BE2C (cell line): ENCODE data around the gene NTSR2.

Experiments used
- DNase-seq: peaks from one replicate; pipeline ENCODE4 v3.0.0-alpha.2; 2020
- H3K27me3 ChIP-seq: fragments of 250-450 bp; sonication (Bioruptor Pico); 2 replicates; pipeline ENCODE4 v1.5.1; 2020; ENCODE audit warnings: mild to moderate bottlenecking
- H3K36me3 ChIP-seq: fragments of 250-450 bp; sonication (Bioruptor Pico); 2 replicates; pipeline ENCODE4 v1.5.1; 2020; ENCODE audit warnings: mild to moderate bottlenecking
- H3K4me1 ChIP-seq: fragments of 250-450 bp; sonication (Bioruptor Pico); 2 replicates; pipeline ENCODE4 v1.5.1; 2020
- H3K4me3 ChIP-seq: 2 replicates; pipeline ENCODE4 v1.5.1; 2011; ENCODE audit warnings: low read depth, low read length
- H3K9me3 ChIP-seq: fragments of 250-450 bp; sonication (Bioruptor Pico); 2 replicates; pipeline ENCODE4 v1.5.1; 2020
- CTCF ChIP-seq: IDR thresholded peaks from 2 replicates; pipeline ENCODE4 v1.5.1; 2012; ENCODE audit warnings: mild to moderate bottlenecking, low read depth, low read length

The NTSR2 gene

GRCh38 chr2:11715987-11716652 lies 46.1 kb upstream of the NTSR2 start:
- Histone ChIP-seq H3K4me1 (peaks cover 28% of the 10 kb centered on the region), H3K9me3 (no peaks in the 10 kb centered on the region), H3K4me3 (no peak overlapping the region), H3K36me3 (no peaks in the 10 kb centered on the region), H3K27me3 (no peaks in the 10 kb centered on the region)
- DNase-seq: no peak
- no peak for TF ChIP-seq CTCF

- H3K4me1 ChIP-seq: peaks cover 19% of the 10 kb centered on the region
- H3K27me3 ChIP-seq: no peaks in the 10 kb centered on the region
- no peak for TF ChIP-seq CTCF
- no peaks in the 10 kb centered on the region for H3K9me3 ChIP-seq
- no peak overlapping the region for H3K4me3 ChIP-seq
- no peak for DNase-seq
- no peaks in the 10 kb centered on the region for H3K36me3 ChIP-seq
Measured at GRCh38 chr2:11713815-11714214, 43.8 kb upstream of the NTSR2 start.

- TF ChIP-seq CTCF: no peak
- Histone ChIP-seq H3K9me3 (no peaks in the 10 kb centered on the region), H3K27me3 (no peaks in the 10 kb centered on the region), H3K4me3 (no peak overlapping the region), H3K4me1 (peaks cover 11% of the 10 kb centered on the region), H3K36me3 (no peaks in the 10 kb centered on the region)
- DNase-seq: no peak
Measured at GRCh38 chr2:11712866-11713265, 42.9 kb upstream of the NTSR2 start.

GRCh38 chr2:11711751-11712150 lies 41.8 kb upstream of the NTSR2 start:
- no peaks in the 10 kb centered on the region for H3K36me3 ChIP-seq
- H3K4me3 ChIP-seq: no peak overlapping the region
- H3K4me1 ChIP-seq: peaks cover 5% of the 10 kb centered on the region
- no peak for DNase-seq
- no peak for TF ChIP-seq CTCF
- no peaks in the 10 kb centered on the region for H3K9me3 ChIP-seq
- no peaks in the 10 kb centered on the region for H3K27me3 ChIP-seq

- Histone ChIP-seq H3K4me3 (no peak overlapping the region), H3K27me3 (no peaks in the 10 kb centered on the region), H3K4me1 (peaks cover 5% of the 10 kb centered on the region), H3K9me3 (no peaks in the 10 kb centered on the region), H3K36me3 (no peaks in the 10 kb centered on the region)
- no peak for DNase-seq
- TF ChIP-seq CTCF: no peak
Measured at GRCh38 chr2:11711354-11711716, 41.3 kb upstream of the NTSR2 start.

GRCh38 chr2:11710632-11711353 lies 40.8 kb upstream of the NTSR2 start:
- TF ChIP-seq CTCF: no peak
- H3K9me3 ChIP-seq: no peaks in the 10 kb centered on the region
- H3K27me3 ChIP-seq: no peaks in the 10 kb centered on the region
- H3K36me3 ChIP-seq: no peaks in the 10 kb centered on the region
- DNase-seq: no peak
- peaks cover 7% of the 10 kb centered on the region for H3K4me1 ChIP-seq
- H3K4me3 ChIP-seq: no peak overlapping the region
